DND-41 (cell line): ENCODE data around the gene AREL1.

ENCODE experiments used
- CTCF ChIP-seq: IDR thresholded peaks from 2 replicates; pipeline ENCODE4 v1.5.1; 2012; ENCODE audit warnings: borderline replicate concordance, low read length, moderate library complexity, mild to moderate bottlenecking; ENCODE audit not compliant: poor library complexity, severe bottlenecking; ENCODE audit errors: extremely low read depth
- EZH2 ChIP-seq: IDR thresholded peaks from 3 replicates; pipeline ENCODE4 v1.6.1; 2012; ENCODE audit warnings: borderline replicate concordance, low read depth, mild to moderate bottlenecking, moderate library complexity, low read length, inconsistent platforms; ENCODE audit not compliant: severe bottlenecking

- TF ChIP-seq EZH2 (no peak), CTCF (no peak)
These were observed 7.6 kb upstream of the AREL1 start for GRCh38 chr14:74720526-74720925.
